Colonic mucosa (tissue), 4 donors: ENCODE results near the gene NOL8. TPM values are rescaled to one million over a fixed set of nuclear protein-coding genes. Genes with fewer than 3 reads are reported as not detected.

Experiments used
- DNase-seq: peaks from one replicate; pipeline ENCODE4 v3.0.0-alpha.2; 2020
- H3K27ac ChIP-seq: fragments of 200-600 bp; one replicate; pipeline ENCODE4 v1.8.0; 2021
- H3K27me3 ChIP-seq: fragments of 200-600 bp; one replicate; pipeline ENCODE4 v1.8.0; 2021
- H3K36me3 ChIP-seq: fragments of 200-600 bp; one replicate; pipeline ENCODE4 v1.8.0; 2021
- H3K4me1 ChIP-seq: fragments of 200-600 bp; one replicate; pipeline ENCODE4 v1.8.0; 2021; ENCODE audit warnings: mild to moderate bottlenecking
- H3K4me3 ChIP-seq: fragments of 200-600 bp; one replicate; pipeline ENCODE4 v1.8.0; 2021
- H3K9ac ChIP-seq, 2 donors: one replicate each; pipeline ENCODE4 v1.7.0; 2013; ENCODE audit warnings: control low read depth in 2 of 2, low read depth in 2 of 2, low read length in 2 of 2
- H3K9me3 ChIP-seq: fragments of 200-600 bp; one replicate; pipeline ENCODE4 v1.8.0; 2021
- intact Hi-C: fragments of 100-400 bp; cut with DNase I; formaldehyde crosslinking; loops from one replicate; pipeline ENCODE4 v1.14.1; 2022
- total RNA-seq, 2 donors: library from RNA; stranded (reverse); fragmentation: NEBNext Ultra II Directional in 1 of 2; extraction: Animal tissue kit (Norgen Biotek cat#: 25700) in 1 of 2; gene quantifications; one replicate each; pipeline ENCODE4 v1.2.1, GENCODE V29; 2021
- TF ChIP-seq, protein P1 (sequence below): fragments of 200-600 bp; IDR thresholded peaks from one replicate; pipeline ENCODE4 v1.8.0; 2022; ENCODE audit warnings: antibody characterized with exemption, mild to moderate bottlenecking
- donor health status: healthy.
- donor health status: DM: no; HTN: no; CAD: no.
- donor health status: DM: no; HTN: no; CAD: no.

The NOL8 gene
- total RNA-seq, 2 donors from 2014 or later = 17.6 to 26.4 TPM

DNA sequence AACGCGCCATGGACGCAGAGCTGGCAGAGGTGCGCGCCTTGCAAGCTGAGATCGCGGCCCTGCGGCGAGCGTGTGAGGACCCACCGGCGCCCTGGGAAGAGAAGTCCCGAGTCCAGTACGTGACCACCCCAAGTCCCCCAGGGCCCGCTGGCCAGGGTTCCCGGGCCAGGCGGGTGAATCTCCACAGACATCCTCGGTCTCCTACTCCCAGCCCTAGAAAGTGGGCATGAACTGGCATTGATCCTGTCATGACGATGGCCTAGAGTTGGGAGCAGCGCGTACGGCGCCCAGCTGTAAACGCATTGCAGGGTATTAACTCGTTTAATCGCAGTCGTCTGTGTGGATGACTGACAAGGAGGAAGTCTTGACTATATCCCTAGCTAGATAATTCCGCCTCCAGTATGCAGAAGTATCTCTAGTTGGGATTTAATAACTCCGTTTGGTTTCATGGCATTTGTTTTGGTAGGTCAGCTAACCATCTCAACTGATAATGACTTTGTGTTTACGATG lies 896 bp upstream of the NOL8 start:
- DNase-seq = no peak
- Histone ChIP-seq H3K27ac (peak overlapping the region; percentile 88), H3K4me3 (peak overlapping the region; percentile 52), H3K4me1 (peaks cover 8% of the 10 kb centered on the region), H3K9me3 (no peaks in the 10 kb centered on the region), H3K36me3 (no peaks in the 10 kb centered on the region), H3K27me3 (no peaks in the 10 kb centered on the region), H3K9ac (peak overlapping the region; percentile 91 to 94)
- TF ChIP-seq, protein P1, sequence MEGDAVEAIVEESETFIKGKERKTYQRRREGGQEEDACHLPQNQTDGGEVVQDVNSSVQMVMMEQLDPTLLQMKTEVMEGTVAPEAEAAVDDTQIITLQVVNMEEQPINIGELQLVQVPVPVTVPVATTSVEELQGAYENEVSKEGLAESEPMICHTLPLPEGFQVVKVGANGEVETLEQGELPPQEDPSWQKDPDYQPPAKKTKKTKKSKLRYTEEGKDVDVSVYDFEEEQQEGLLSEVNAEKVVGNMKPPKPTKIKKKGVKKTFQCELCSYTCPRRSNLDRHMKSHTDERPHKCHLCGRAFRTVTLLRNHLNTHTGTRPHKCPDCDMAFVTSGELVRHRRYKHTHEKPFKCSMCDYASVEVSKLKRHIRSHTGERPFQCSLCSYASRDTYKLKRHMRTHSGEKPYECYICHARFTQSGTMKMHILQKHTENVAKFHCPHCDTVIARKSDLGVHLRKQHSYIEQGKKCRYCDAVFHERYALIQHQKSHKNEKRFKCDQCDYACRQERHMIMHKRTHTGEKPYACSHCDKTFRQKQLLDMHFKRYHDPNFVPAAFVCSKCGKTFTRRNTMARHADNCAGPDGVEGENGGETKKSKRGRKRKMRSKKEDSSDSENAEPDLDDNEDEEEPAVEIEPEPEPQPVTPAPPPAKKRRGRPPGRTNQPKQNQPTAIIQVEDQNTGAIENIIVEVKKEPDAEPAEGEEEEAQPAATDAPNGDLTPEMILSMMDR = no peak
- intact Hi-C loops = no loop called here

DNA sequence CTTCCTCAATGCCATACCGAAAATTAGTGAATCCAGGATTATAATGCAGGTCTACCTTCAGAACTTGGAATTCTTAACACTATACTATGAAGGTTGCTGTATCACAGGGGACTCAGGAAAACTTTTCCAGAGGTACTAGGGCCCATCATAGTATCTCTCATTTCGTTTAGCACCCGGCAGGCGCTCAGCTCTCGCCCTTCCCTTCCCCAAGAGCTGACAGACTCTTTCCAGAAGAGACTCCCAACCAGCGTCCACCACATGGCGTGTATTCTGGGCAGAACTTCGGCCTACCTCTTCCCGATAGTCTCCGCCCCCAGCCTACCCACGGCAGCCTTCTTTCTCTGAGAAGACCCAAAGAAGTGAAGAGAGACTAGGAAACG lies 271 bp downstream of the NOL8 start:
- peak overlapping the region; percentile 52 for H3K4me3 ChIP-seq
- intact Hi-C loops = no loop called here
- TF ChIP-seq, protein P1 = no peak

DNA sequence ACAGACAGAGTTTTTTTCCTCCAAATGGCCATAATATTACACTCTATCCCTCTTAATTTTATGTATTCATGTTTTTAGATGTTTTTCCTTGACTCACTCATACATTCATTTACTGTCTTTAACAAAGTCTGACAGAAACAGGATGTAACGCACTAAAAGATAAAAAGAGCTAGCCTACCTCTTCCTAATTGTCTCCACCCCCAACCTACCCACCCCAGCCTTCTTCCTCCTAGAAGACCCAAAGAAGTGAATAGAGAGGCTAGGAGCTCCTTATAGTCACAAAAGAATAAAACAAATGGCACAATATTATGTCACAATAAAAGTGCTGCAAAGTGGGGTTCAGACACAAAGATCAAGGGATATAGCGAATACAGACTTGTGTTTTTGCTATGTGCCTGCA lies 719 bp downstream of the NOL8 start:
- intact Hi-C loops = no loop called here
- peak overlapping the region; percentile 88 for H3K27ac ChIP-seq
- H3K9me3 ChIP-seq = no peaks in the 10 kb centered on the region
- TF ChIP-seq, protein P1 = no peak
- no peaks in the 10 kb centered on the region for H3K36me3 ChIP-seq
- H3K4me1 ChIP-seq = peaks cover 8% of the 10 kb centered on the region
- H3K9ac ChIP-seq = peak overlapping the region; percentile 91 to 94
- H3K27me3 ChIP-seq = no peaks in the 10 kb centered on the region
- DNase-seq = no peak
- peak overlapping the region; percentile 52 for H3K4me3 ChIP-seq

More for the DNA sequence above, 271 bp downstream of the NOL8 start:
- H3K27ac ChIP-seq = peak overlapping the region; percentile 88
- H3K9ac ChIP-seq = peak overlapping the region; percentile 91 to 94
- DNase-seq = no peak
- H3K36me3 ChIP-seq = no peaks in the 10 kb centered on the region
- no peaks in the 10 kb centered on the region for H3K9me3 ChIP-seq
- peaks cover 8% of the 10 kb centered on the region for H3K4me1 ChIP-seq
- H3K27me3 ChIP-seq = no peaks in the 10 kb centered on the region

DNA sequence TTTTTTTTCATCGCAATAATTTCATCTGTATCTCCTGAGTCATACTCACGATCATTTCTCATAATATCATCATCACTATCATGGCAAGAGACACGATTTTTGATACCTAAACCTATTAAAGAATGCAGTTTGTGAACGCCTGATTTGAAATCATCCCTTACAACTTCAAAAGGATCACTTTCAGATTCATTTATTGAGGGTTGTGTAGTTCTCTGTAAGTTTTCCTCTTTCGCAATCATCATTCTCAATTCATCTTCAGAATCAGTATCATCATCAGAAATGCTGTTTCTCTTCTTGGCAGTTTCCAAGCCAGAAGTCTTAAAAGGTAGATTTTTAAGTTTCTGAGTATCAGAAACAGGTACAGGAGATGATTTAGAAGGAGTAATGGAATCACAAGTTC lies 9.7 kb downstream of the NOL8 start:
- Histone ChIP-seq H3K9ac (no peak overlapping the region), H3K4me1 (no peaks in the 10 kb centered on the region), H3K27ac (no peak overlapping the region), H3K9me3 (no peaks in the 10 kb centered on the region), H3K4me3 (no peak overlapping the region), H3K27me3 (no peaks in the 10 kb centered on the region), H3K36me3 (peaks cover 18% of the 10 kb centered on the region)
- no peak for DNase-seq
- intact Hi-C loops = no loop called here
- TF ChIP-seq, protein P1 = no peak

DNA sequence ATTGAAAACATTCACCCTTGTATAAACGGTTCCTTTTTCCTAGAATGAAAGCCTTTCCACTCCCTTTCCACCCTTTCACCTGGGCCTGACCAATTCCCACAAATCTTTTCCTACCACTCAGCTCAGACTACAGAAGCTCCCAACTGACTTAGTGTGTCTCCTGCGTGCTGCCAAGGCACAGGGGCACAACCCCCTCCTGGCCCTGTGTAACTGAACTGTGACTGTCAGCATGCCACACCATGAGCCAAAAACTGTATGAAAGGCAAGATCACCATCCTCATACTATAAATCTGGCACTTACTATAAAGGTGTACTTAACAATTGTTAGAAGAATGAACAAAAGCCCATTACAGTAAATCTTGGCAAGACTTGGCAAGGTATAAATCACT lies 11.5 kb downstream of the NOL8 start:
- Histone ChIP-seq H3K4me1 (no peaks in the 10 kb centered on the region), H3K36me3 (peaks cover 26% of the 10 kb centered on the region), H3K27ac (no peak overlapping the region), H3K9ac (no peak overlapping the region), H3K27me3 (no peaks in the 10 kb centered on the region), H3K4me3 (no peak overlapping the region), H3K9me3 (no peaks in the 10 kb centered on the region)
- intact Hi-C loops = no loop called here
- DNase-seq = no peak
- TF ChIP-seq, protein P1 = no peak
